ENCODE results near the gene SCART1.

Gene SCART1

DNA sequence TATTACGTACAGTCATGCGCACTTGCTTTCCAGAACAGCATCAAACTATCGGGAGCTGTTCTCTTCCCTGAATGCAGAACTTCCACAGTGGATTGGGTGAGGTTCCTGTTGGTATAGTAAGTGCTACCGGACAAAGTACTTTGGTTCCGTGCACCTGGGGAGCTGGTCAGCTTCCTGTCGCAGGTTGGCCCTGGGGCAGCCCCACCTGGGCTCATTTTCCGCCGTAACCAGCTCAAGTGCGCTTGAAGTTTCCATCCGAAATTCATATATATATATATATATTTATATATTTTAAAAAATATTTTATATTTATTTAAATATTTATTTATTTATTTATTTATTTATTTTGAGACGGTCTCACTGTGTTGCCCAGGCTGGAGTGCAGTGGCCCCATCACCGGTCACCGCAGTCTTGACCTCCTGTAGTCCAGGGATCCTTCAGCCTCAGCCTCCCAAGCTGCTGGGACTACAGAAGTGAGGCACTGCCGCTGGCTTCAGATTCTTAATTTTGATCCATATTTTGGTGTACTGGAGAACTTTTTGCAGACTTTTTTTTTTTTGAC is 6.5 kb downstream of the SCART1 start:
- TF ChIP-seq, protein P1, sequence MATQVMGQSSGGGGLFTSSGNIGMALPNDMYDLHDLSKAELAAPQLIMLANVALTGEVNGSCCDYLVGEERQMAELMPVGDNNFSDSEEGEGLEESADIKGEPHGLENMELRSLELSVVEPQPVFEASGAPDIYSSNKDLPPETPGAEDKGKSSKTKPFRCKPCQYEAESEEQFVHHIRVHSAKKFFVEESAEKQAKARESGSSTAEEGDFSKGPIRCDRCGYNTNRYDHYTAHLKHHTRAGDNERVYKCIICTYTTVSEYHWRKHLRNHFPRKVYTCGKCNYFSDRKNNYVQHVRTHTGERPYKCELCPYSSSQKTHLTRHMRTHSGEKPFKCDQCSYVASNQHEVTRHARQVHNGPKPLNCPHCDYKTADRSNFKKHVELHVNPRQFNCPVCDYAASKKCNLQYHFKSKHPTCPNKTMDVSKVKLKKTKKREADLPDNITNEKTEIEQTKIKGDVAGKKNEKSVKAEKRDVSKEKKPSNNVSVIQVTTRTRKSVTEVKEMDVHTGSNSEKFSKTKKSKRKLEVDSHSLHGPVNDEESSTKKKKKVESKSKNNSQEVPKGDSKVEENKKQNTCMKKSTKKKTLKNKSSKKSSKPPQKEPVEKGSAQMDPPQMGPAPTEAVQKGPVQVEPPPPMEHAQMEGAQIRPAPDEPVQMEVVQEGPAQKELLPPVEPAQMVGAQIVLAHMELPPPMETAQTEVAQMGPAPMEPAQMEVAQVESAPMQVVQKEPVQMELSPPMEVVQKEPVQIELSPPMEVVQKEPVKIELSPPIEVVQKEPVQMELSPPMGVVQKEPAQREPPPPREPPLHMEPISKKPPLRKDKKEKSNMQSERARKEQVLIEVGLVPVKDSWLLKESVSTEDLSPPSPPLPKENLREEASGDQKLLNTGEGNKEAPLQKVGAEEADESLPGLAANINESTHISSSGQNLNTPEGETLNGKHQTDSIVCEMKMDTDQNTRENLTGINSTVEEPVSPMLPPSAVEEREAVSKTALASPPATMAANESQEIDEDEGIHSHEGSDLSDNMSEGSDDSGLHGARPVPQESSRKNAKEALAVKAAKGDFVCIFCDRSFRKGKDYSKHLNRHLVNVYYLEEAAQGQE (IDR thresholded peaks at IDR 0.05; ENCODE audit: low read depth), result no peak
- TF ChIP-seq EGR1 (IDR thresholded peaks at IDR 0.05) (no peak), CREB1 (IDR thresholded peaks at IDR 0.05; ENCODE audit: low read depth) (no peak), TEAD4 (IDR thresholded peaks at IDR 0.05) (no peak), CEBPB (IDR thresholded peaks at IDR 0.05) (no peak), FOXM1 (IDR thresholded peaks at IDR 0.05; ENCODE audit: borderline replicate concordance, low read depth) (no peak), NFIC (IDR thresholded peaks at IDR 0.05) (no peak), ZBTB7A (IDR thresholded peaks at IDR 0.05; ENCODE audit: low read depth) (no peak), EP300 (IDR thresholded peaks at IDR 0.05; ENCODE audit: borderline replicate concordance) (no peak), TAF1 (IDR thresholded peaks at IDR 0.05; ENCODE audit: low read depth) (no peak), YY1 (IDR thresholded peaks at IDR 0.05; ENCODE audit: low read depth) (no peak), TCF12 (IDR thresholded peaks at IDR 0.05; ENCODE audit: low read depth) (no peak)
- TF ChIP-seq, protein P2, sequence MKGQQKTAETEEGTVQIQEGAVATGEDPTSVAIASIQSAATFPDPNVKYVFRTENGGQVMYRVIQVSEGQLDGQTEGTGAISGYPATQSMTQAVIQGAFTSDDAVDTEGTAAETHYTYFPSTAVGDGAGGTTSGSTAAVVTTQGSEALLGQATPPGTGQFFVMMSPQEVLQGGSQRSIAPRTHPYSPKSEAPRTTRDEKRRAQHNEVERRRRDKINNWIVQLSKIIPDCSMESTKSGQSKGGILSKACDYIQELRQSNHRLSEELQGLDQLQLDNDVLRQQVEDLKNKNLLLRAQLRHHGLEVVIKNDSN (IDR thresholded peaks at IDR 0.05), result no peak
- TF ChIP-seq, protein P3, sequence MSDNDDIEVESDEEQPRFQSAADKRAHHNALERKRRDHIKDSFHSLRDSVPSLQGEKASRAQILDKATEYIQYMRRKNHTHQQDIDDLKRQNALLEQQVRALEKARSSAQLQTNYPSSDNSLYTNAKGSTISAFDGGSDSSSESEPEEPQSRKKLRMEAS (IDR thresholded peaks at IDR 0.05), result no peak

DNA sequence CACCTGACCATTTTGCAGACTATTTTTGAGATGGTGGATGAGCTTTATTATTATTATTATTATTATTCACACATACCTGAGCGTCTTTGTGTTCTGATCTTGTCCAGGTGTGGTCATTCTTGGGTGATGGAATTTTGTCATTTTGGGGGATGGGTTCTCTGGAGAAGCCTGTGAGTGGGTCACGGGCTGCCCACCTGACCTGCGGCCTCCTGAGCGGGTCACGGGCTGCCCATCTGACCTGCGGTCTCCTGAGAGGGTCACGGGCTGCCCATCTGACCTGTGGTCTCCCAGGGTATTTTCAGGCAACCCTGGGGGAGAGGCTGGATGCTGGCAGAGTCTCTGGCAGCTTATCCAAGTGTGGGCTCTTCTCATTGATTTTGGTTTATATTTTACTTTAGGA is 7.3 kb downstream of the SCART1 start:
- TF ChIP-seq FOXM1 (IDR thresholded peaks at IDR 0.05; ENCODE audit: borderline replicate concordance, low read depth), result no peak

DNA sequence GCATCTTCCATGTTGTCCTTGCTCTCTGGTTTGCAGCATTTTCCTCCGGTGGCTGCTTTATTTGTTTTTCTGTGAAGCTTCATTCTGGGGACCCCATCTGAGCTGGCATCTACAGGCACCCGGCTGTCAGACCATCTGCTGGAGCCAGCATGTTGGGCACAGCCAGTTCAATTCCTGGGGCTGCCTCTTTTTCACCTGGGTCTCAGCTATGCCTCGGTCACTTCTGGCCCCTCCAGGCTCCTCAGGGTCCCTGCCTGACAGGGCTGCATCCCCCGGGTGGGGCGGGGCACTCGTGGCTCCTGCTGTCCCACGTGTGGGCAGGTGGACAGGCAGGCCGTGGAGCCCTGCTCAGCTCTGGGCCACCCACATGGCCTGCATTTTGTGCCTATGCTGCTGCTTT is 8.1 kb downstream of the SCART1 start:
- TF ChIP-seq EGR1 (IDR thresholded peaks at IDR 0.05) (no peak), CREB1 (IDR thresholded peaks at IDR 0.05; ENCODE audit: low read depth) (no peak), TCF12 (IDR thresholded peaks at IDR 0.05; ENCODE audit: low read depth) (no peak), YY1 (IDR thresholded peaks at IDR 0.05; ENCODE audit: low read depth) (no peak), RAD21 (IDR thresholded peaks at IDR 0.05; ENCODE audit: low read depth) (no peak), TAF1 (IDR thresholded peaks at IDR 0.05; ENCODE audit: low read depth) (no peak), CEBPB (IDR thresholded peaks at IDR 0.05) (no peak), ZBTB7A (IDR thresholded peaks at IDR 0.05; ENCODE audit: low read depth) (no peak), NFIC (IDR thresholded peaks at IDR 0.05) (no peak)
- TF ChIP-seq, protein P3 (IDR thresholded peaks at IDR 0.05), result no peak
- TF ChIP-seq, protein P2 (IDR thresholded peaks at IDR 0.05), result no peak

DNA sequence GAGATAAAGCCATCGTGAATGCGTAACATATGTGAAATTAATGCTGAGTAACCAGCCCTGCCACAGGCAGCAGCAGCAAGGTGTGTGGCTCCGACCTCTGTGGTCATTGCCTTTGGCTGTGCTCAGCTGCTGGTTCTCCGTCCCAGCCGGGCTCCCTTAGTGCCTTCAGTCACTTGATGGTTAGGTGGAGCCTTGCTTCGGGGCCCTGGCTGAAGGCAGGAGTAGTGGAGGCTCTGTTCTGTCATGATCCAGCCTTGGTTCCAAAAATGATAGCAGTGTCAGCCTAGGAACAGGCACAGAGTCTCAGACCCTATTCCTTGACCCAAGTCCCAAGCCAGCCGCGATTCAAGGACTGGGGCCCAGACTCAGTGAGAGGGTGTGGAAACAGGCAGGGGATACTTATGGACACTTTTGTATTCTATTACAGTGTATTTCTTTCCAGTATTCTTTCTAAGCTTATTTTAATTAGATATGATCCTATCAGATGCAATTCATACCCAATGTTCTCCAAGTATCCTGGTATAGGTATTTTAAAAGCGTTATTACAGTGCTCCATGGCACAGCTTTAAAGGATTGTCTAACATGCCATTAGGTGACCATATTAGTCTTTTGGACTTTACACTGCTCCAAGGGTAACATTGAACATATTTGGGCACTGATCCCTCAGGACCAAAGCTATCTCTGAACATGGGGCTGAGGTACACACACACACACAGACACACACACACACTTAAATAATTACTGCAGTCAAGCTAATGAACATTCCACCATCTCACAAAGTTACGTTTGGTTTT is 9.0 kb downstream of the SCART1 start:
- TF ChIP-seq TAF1 (IDR thresholded peaks at IDR 0.05; ENCODE audit: low read depth) (no peak), EGR1 (IDR thresholded peaks at IDR 0.05) (no peak)

DNA sequence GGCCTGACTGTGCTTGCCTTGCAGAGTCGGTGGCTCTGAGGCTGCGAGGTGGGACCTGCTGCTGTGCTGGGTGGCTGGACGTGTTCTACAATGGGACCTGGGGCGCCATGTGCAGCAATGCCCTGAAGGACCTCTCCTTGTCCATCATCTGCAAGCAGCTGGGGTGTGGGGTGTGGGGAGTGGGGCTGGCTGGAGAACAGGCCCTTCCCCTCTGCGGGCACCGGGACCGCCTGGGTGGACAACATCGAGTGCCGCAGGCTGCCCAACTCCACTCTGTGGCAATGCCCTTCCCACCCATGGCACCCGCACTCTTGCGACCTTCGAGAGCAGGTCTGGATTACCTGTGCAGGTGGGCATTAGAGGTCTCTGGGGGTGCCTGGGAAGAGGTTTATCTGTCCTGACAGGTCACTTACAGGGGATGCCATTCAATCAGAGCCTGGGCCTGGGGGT is 10.9 kb downstream of the SCART1 start:
- TF ChIP-seq TEAD4 (IDR thresholded peaks at IDR 0.05) (no peak), EGR1 (IDR thresholded peaks at IDR 0.05) (no peak), CREB1 (IDR thresholded peaks at IDR 0.05; ENCODE audit: low read depth) (no peak), YY1 (IDR thresholded peaks at IDR 0.05; ENCODE audit: low read depth) (no peak), NFIC (IDR thresholded peaks at IDR 0.05) (no peak), TCF12 (IDR thresholded peaks at IDR 0.05; ENCODE audit: low read depth) (no peak), EP300 (IDR thresholded peaks at IDR 0.05; ENCODE audit: borderline replicate concordance) (no peak)
- TF ChIP-seq, protein P2 (IDR thresholded peaks at IDR 0.05), result no peak
- TF ChIP-seq, protein P1 (IDR thresholded peaks at IDR 0.05; ENCODE audit: low read depth), result no peak
